ENCODE data around the gene RTP3.

- TF ChIP-seq EZH2 (IDR thresholded peaks at IDR 0.05; ENCODE audit: borderline replicate concordance, insufficient read depth, low read length, poor library complexity, severe bottlenecking) (no peak), EP300 (conservative IDR thresholded peaks at IDR 0.05; ENCODE audit: poor library complexity, severe bottlenecking) (no peak), POLR2AphosphoS5 (IDR thresholded peaks at IDR 0.05) (no peak), TAF1 (IDR thresholded peaks at IDR 0.05; ENCODE audit: low read depth) (no peak)
- TF ChIP-seq, protein P1, sequence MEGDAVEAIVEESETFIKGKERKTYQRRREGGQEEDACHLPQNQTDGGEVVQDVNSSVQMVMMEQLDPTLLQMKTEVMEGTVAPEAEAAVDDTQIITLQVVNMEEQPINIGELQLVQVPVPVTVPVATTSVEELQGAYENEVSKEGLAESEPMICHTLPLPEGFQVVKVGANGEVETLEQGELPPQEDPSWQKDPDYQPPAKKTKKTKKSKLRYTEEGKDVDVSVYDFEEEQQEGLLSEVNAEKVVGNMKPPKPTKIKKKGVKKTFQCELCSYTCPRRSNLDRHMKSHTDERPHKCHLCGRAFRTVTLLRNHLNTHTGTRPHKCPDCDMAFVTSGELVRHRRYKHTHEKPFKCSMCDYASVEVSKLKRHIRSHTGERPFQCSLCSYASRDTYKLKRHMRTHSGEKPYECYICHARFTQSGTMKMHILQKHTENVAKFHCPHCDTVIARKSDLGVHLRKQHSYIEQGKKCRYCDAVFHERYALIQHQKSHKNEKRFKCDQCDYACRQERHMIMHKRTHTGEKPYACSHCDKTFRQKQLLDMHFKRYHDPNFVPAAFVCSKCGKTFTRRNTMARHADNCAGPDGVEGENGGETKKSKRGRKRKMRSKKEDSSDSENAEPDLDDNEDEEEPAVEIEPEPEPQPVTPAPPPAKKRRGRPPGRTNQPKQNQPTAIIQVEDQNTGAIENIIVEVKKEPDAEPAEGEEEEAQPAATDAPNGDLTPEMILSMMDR (IDR thresholded peaks at IDR 0.05; ENCODE audit: poor library complexity, severe bottlenecking), result no peak
- TF ChIP-seq, protein P2, sequence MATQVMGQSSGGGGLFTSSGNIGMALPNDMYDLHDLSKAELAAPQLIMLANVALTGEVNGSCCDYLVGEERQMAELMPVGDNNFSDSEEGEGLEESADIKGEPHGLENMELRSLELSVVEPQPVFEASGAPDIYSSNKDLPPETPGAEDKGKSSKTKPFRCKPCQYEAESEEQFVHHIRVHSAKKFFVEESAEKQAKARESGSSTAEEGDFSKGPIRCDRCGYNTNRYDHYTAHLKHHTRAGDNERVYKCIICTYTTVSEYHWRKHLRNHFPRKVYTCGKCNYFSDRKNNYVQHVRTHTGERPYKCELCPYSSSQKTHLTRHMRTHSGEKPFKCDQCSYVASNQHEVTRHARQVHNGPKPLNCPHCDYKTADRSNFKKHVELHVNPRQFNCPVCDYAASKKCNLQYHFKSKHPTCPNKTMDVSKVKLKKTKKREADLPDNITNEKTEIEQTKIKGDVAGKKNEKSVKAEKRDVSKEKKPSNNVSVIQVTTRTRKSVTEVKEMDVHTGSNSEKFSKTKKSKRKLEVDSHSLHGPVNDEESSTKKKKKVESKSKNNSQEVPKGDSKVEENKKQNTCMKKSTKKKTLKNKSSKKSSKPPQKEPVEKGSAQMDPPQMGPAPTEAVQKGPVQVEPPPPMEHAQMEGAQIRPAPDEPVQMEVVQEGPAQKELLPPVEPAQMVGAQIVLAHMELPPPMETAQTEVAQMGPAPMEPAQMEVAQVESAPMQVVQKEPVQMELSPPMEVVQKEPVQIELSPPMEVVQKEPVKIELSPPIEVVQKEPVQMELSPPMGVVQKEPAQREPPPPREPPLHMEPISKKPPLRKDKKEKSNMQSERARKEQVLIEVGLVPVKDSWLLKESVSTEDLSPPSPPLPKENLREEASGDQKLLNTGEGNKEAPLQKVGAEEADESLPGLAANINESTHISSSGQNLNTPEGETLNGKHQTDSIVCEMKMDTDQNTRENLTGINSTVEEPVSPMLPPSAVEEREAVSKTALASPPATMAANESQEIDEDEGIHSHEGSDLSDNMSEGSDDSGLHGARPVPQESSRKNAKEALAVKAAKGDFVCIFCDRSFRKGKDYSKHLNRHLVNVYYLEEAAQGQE (IDR thresholded peaks at IDR 0.05; ENCODE audit: borderline replicate concordance), result no peak
Observed at GRCh38 chr3:46463120-46463867, 34.5 kb upstream of the RTP3 start.

All from neural cell (in vitro differentiated cells).